HUDEP-2 (cell line): ENCODE data around the gene ZNF512B.

Source experiments
- DNase-seq, 76 experiments: peaks; one replicate each; lab custom pipeline; 2025; ENCODE audit not compliant: unreplicated experiment in 76 of 76; lab: John Stamatoyannopoulos, UW

The ZNF512B gene

GRCh38 chr20:63908008-63908682 is 61.6 kb downstream of the ZNF512B start:
- DNase-seq, result peak in 4 of 76 experiments; percentile 8 to 34 (median 12)
